Measurements from ENCODE around the gene FGD5.

FGD5 gene

GRCh38 chr3:14786369-14786768 lies 32.4 kb upstream of the FGD5 start:
- TF ChIP-seq REST (IDR thresholded peaks at IDR 0.05; ENCODE audit: insufficient read depth in 1 of 2, low read depth in 2 of 2, low read length in 2 of 2) (no peak), SIN3A (IDR thresholded peaks at IDR 0.05; ENCODE audit: borderline replicate concordance, insufficient read depth, low read length) (no peak), POLR2AphosphoS5 (IDR thresholded peaks at IDR 0.05; ENCODE audit: low read depth, low read length) (no peak), FOXP2 (optimal IDR thresholded peaks at IDR 0.05; ENCODE audit: borderline replicate concordance, extremely low read depth, extremely low read length, insufficient read depth) (no peak), TAF1 (IDR thresholded peaks at IDR 0.05; ENCODE audit: borderline replicate concordance, insufficient read depth, low read length) (no peak)

- TF ChIP-seq FOXP2 (optimal IDR thresholded peaks at IDR 0.05; ENCODE audit: borderline replicate concordance, extremely low read depth, extremely low read length, insufficient read depth), result no peak
- no peak for TF ChIP-seq REST (IDR thresholded peaks at IDR 0.05; ENCODE audit: insufficient read depth in 1 of 2, low read depth in 2 of 2, low read length in 2 of 2)
- no peak for TF ChIP-seq SIN3A (IDR thresholded peaks at IDR 0.05; ENCODE audit: borderline replicate concordance, insufficient read depth, low read length)
- TF ChIP-seq POLR2AphosphoS5 (IDR thresholded peaks at IDR 0.05; ENCODE audit: low read depth, low read length), result no peak
- TF ChIP-seq TAF1 (IDR thresholded peaks at IDR 0.05; ENCODE audit: borderline replicate concordance, insufficient read depth, low read length), result no peak
Observed at GRCh38 chr3:14787630-14788029, 31.1 kb upstream of the FGD5 start.

GRCh38 chr3:14788644-14789043 lies 30.1 kb upstream of the FGD5 start:
- TF ChIP-seq SIN3A (IDR thresholded peaks at IDR 0.05; ENCODE audit: borderline replicate concordance, insufficient read depth, low read length) (no peak), TAF1 (IDR thresholded peaks at IDR 0.05; ENCODE audit: borderline replicate concordance, insufficient read depth, low read length) (no peak), POLR2AphosphoS5 (IDR thresholded peaks at IDR 0.05; ENCODE audit: low read depth, low read length) (no peak), FOXP2 (optimal IDR thresholded peaks at IDR 0.05; ENCODE audit: borderline replicate concordance, extremely low read depth, extremely low read length, insufficient read depth) (no peak)

GRCh38 chr3:14789221-14789620 lies 29.5 kb upstream of the FGD5 start:
- no peak for TF ChIP-seq FOXP2 (optimal IDR thresholded peaks at IDR 0.05; ENCODE audit: borderline replicate concordance, extremely low read depth, extremely low read length, insufficient read depth)
- no peak for TF ChIP-seq TAF1 (IDR thresholded peaks at IDR 0.05; ENCODE audit: borderline replicate concordance, insufficient read depth, low read length)
- no peak for TF ChIP-seq SIN3A (IDR thresholded peaks at IDR 0.05; ENCODE audit: borderline replicate concordance, insufficient read depth, low read length)
- TF ChIP-seq REST (IDR thresholded peaks at IDR 0.05; ENCODE audit: insufficient read depth in 1 of 2, low read depth in 2 of 2, low read length in 2 of 2), result no peak
- no peak for TF ChIP-seq POLR2AphosphoS5 (IDR thresholded peaks at IDR 0.05; ENCODE audit: low read depth, low read length)

GRCh38 chr3:14789640-14790285 lies 29.0 kb upstream of the FGD5 start:
- TF ChIP-seq TAF1 (IDR thresholded peaks at IDR 0.05; ENCODE audit: borderline replicate concordance, insufficient read depth, low read length) (no peak), FOXP2 (optimal IDR thresholded peaks at IDR 0.05; ENCODE audit: borderline replicate concordance, extremely low read depth, extremely low read length, insufficient read depth) (no peak), POLR2AphosphoS5 (IDR thresholded peaks at IDR 0.05; ENCODE audit: low read depth, low read length) (no peak), SIN3A (IDR thresholded peaks at IDR 0.05; ENCODE audit: borderline replicate concordance, insufficient read depth, low read length) (no peak), REST (IDR thresholded peaks at IDR 0.05; ENCODE audit: insufficient read depth in 1 of 2, low read depth in 2 of 2, low read length in 2 of 2) (no peak)

Measured in PFSK-1 (cell line).